ENCODE data around the gene KLHL10. TPM values are rescaled to one million over a fixed set of nuclear protein-coding genes. Genes with fewer than 3 reads are reported as not detected.

The KLHL10 gene
- total and polyA plus RNA-seq, 9 of the 15 experiments (the other 6 are each of a cell fraction or from before 2014, with no cell fraction given), result 0.06 to 0.56 (median 0.12) TPM; not detected in 5

DNA sequence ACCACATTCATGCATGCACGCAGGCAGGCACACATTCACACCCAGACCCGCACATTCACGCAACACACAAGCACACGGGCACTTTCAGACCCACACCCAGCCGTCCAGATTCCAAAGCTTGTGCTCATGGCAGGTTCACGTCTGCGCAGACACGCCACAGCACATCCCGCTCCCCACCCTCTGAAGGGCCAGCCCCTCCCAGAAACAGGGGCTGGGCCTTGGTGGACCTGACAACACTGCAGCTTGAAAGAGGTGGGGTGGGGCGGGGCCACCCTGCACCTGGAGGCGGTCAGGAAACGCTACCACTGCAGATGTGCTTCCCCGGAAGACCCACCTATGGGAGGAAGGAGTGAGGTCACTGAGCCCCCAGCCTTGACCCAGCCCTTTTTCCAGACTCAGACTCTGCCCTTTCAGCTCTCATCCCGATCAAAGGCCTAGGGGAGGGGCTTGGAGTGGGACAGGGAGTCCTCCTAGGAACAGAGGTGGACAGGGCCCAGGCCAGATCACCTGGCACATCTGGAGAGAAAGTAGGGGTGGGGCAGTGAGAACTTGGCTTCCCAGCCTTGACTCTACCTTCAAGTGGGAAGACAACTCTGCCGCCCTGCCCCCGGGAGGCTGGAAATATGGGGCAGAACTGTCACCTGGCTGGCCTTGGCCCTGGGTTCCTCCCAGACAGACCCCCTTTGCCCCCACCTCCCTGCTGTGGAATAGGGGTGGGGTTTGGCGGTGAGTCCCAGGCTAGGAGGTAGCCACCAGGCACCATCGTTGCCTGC lies 36.8 kb upstream of the KLHL10 start:
- ChIA-PET CTCF (ENCODE audit: low intra/inter-chr PET ratio) (interaction anchor here (0.7 to 2.5 kb wide), 3 partner anchors 54 to 63 kb away, joined by 3 to 48 read pairs (median 5); no protein-coding TSS in a partner anchor), POLR2A (interaction anchor here (0.5 to 1.1 kb wide), 6 partner anchors 10 to 135 kb away, joined by 3 to 6 read pairs (median 4); partner anchors contain the start of gene JUP)
- H3K36me3 ChIP-seq (ENCODE audit: control insufficient read depth, insufficient read depth, low read length), result no peaks in the 10 kb centered on the region
- FAIRE-seq (peak; percentile 32), DNase-seq (ENCODE audit: extremely low read depth in 1 of 4, low spot score in 3 of 4) (peak; percentile 67 to 80 (median 74)), ATAC-seq (peak; percentile 82)
- in situ Hi-C loops (cut with MboI) (loop anchor here (5.0 kb wide), 1 partner anchor 63 kb away; no protein-coding TSS in a partner anchor), intact Hi-C loops (cut with micrococcal nuclease) (loop anchor here (1.0 to 10.0 kb wide), 4 partner anchors 16 to 158 kb away; no protein-coding TSS in a partner anchor)
- WGBS (ENCODE audit: insufficient coverage, low coverage, missing lambda C conversion rate), result 37% methylated on average over 14 of the region's 18 CpGs
- H4K20me1 ChIP-seq (replicated peaks; ENCODE audit: control insufficient read depth, insufficient read depth, low read length), result no peaks in the 10 kb centered on the region
- no peaks in the 10 kb centered on the region for H3K79me2 ChIP-seq (ENCODE audit: control insufficient read depth, insufficient read depth, low read length)
- no peaks in the 10 kb centered on the region for H3K9me1 ChIP-seq (ENCODE audit: control insufficient read depth, insufficient read depth, low read length)
- H3K9me3 ChIP-seq (replicated peaks; ENCODE audit: control insufficient read depth, insufficient read depth, low read depth, low read length), result no peaks in the 10 kb centered on the region
- peaks cover 17 to 36% of the 10 kb centered on the region in 2 experiments for H3K4me1 ChIP-seq (replicated peaks in 1 of 2; ENCODE audit: control insufficient read depth in 2 of 2, insufficient read depth in 2 of 2, low read length in 2 of 2)
- peak overlapping the region; percentile 68 for H2AFZ ChIP-seq (ENCODE audit: low read depth, low read length)
- TF ChIP-seq, protein P1, sequence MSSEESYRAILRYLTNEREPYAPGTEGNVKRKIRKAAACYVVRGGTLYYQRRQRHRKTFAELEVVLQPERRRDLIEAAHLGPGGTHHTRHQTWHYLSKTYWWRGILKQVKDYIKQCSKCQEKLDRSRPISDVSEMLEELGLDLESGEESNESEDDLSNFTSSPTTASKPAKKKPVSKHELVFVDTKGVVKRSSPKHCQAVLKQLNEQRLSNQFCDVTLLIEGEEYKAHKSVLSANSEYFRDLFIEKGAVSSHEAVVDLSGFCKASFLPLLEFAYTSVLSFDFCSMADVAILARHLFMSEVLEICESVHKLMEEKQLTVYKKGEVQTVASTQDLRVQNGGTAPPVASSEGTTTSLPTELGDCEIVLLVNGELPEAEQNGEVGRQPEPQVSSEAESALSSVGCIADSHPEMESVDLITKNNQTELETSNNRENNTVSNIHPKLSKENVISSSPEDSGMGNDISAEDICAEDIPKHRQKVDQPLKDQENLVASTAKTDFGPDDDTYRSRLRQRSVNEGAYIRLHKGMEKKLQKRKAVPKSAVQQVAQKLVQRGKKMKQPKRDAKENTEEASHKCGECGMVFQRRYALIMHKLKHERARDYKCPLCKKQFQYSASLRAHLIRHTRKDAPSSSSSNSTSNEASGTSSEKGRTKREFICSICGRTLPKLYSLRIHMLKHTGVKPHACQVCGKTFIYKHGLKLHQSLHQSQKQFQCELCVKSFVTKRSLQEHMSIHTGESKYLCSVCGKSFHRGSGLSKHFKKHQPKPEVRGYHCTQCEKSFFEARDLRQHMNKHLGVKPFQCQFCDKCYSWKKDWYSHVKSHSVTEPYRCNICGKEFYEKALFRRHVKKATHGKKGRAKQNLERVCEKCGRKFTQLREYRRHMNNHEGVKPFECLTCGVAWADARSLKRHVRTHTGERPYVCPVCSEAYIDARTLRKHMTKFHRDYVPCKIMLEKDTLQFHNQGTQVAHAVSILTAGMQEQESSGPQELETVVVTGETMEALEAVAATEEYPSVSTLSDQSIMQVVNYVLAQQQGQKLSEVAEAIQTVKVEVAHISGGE (CRISPR knock-in tag; IDR thresholded peaks at IDR 0.05), result 0 out of 6 replicates have a peak, but pooled peaks of 1 of the 3 experiments have one; percentile 25
- TF ChIP-seq ZNF134 (CRISPR knock-in tag; conservative IDR thresholded peaks at IDR 0.05), result no peak
- peak; percentile 32; the same call in 1 of the 2 replicates for TF ChIP-seq CTBP1 (IDR thresholded peaks at IDR 0.05; ENCODE audit: borderline replicate concordance)
- TF ChIP-seq, protein P2, sequence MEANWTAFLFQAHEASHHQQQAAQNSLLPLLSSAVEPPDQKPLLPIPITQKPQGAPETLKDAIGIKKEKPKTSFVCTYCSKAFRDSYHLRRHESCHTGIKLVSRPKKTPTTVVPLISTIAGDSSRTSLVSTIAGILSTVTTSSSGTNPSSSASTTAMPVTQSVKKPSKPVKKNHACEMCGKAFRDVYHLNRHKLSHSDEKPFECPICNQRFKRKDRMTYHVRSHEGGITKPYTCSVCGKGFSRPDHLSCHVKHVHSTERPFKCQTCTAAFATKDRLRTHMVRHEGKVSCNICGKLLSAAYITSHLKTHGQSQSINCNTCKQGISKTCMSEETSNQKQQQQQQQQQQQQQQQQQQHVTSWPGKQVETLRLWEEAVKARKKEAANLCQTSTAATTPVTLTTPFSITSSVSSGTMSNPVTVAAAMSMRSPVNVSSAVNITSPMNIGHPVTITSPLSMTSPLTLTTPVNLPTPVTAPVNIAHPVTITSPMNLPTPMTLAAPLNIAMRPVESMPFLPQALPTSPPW (CRISPR knock-in tag; IDR thresholded peaks at IDR 0.05), result peak; percentile 11; the same call in 1 of the 2 replicates
- TF ChIP-seq NRF1 (conservative IDR thresholded peaks at IDR 0.05 in 1 of 2, IDR thresholded peaks at IDR 0.05 in 1 of 2), result peak; percentile 61 to 71
- 0 out of 2 replicates have a peak, but pooled peaks have one; percentile 37 for TF ChIP-seq ZBTB7A (IDR thresholded peaks at IDR 0.05; ENCODE audit: borderline replicate concordance, control insufficient read depth, low read depth, low read length)
- TF ChIP-seq, protein P3, sequence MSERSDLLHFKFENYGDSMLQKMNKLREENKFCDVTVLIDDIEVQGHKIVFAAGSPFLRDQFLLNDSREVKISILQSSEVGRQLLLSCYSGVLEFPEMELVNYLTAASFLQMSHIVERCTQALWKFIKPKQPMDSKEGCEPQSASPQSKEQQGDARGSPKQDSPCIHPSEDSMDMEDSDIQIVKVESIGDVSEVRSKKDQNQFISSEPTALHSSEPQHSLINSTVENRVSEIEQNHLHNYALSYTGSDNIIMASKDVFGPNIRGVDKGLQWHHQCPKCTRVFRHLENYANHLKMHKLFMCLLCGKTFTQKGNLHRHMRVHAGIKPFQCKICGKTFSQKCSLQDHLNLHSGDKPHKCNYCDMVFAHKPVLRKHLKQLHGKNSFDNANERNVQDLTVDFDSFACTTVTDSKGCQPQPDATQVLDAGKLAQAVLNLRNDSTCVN (CRISPR knock-in tag; IDR thresholded peaks at IDR 0.05), result no peak
- TF ChIP-seq, protein P4, sequence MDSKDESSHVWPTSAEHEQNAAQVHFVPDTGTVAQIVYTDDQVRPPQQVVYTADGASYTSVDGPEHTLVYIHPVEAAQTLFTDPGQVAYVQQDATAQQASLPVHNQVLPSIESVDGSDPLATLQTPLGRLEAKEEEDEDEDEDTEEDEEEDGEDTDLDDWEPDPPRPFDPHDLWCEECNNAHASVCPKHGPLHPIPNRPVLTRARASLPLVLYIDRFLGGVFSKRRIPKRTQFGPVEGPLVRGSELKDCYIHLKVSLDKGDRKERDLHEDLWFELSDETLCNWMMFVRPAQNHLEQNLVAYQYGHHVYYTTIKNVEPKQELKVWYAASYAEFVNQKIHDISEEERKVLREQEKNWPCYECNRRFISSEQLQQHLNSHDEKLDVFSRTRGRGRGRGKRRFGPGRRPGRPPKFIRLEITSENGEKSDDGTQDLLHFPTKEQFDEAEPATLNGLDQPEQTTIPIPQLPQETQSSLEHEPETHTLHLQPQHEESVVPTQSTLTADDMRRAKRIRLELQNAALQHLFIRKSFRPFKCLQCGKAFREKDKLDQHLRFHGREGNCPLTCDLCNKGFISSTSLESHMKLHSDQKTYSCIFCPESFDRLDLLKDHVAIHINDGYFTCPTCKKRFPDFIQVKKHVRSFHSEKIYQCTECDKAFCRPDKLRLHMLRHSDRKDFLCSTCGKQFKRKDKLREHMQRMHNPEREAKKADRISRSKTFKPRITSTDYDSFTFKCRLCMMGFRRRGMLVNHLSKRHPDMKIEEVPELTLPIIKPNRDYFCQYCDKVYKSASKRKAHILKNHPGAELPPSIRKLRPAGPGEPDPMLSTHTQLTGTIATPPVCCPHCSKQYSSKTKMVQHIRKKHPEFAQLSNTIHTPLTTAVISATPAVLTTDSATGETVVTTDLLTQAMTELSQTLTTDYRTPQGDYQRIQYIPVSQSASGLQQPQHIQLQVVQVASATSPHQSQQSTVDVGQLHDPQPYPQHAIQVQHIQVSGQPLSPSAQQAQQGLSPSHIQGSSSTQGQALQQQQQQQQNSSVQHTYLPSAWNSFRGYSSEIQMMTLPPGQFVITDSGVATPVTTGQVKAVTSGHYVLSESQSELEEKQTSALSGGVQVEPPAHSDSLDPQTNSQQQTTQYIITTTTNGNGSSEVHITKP (IDR thresholded peaks at IDR 0.05; ENCODE audit: partially characterized antibody), result peak; percentile 47
- H3K27ac ChIP-seq (ENCODE audit: extremely low read depth, low read depth, low read length), result no peak overlapping the region
- no TSS peak for BruUV-seq (replicated peaks)
- peak overlapping the region in 1 of 2 experiments; percentile 11; a peak in 2 of 4 replicates for H3K9ac ChIP-seq (ENCODE audit: insufficient read depth in 1 of 2, low read depth in 2 of 2, low read length in 2 of 2)
- H3K27me3 ChIP-seq (ENCODE audit: control insufficient read depth in 2 of 2, insufficient read depth in 2 of 2, low read length in 2 of 2), result no peaks in the 10 kb centered on the region
- H3K4me2 ChIP-seq (ENCODE audit: insufficient read depth, low read length), result peak overlapping the region; percentile 45; the same call in 1 of the 2 replicates
- H3K4me3 ChIP-seq, result no peak overlapping the region

Data from K562 (cell line).